HG02973 (cell line): Measurements from ENCODE around the gene SLC2A14.
"Not testable (repeated sequence)": the region's sequence is repeated elsewhere in the genome, so short reads cannot be mapped to it uniquely, and the experiment has no call there.

Experiments used
- ATAC-seq: cut with Tn5 transposase; IDR thresholded peaks from one replicate; pipeline ENCODE4 v1.9.1; 2021; ENCODE audit warnings: moderate library complexity; ENCODE audit not compliant: unreplicated experiment

The SLC2A14 gene

GRCh38 chr12:7835116-7835515 lies 37.6 kb downstream of the SLC2A14 start:
- no peak for ATAC-seq

GRCh38 chr12:7834701-7835100 lies 38.0 kb downstream of the SLC2A14 start:
- ATAC-seq = no peak

GRCh38 chr12:7833831-7834230 lies 38.9 kb downstream of the SLC2A14 start:
- ATAC-seq = no peak

GRCh38 chr12:7833201-7833600 lies 39.5 kb downstream of the SLC2A14 start:
- ATAC-seq = not testable (repeated sequence)

- no peak for ATAC-seq
Measured at GRCh38 chr12:7832059-7832696, 40.5 kb downstream of the SLC2A14 start.

GRCh38 chr12:7829737-7830136 lies 43.0 kb downstream of the SLC2A14 start:
- ATAC-seq = not testable (repeated sequence)

- not testable (repeated sequence) for ATAC-seq
Measured at GRCh38 chr12:7825754-7826153, 47.0 kb downstream of the SLC2A14 start.

GRCh38 chr12:7806863-7807487 lies 65.7 kb downstream of the SLC2A14 start:
- ATAC-seq = no peak

- ATAC-seq = not testable (repeated sequence)
Measured at GRCh38 chr12:7806319-7806718, 66.4 kb downstream of the SLC2A14 start.

- ATAC-seq = no peak
Measured at GRCh38 chr12:7801460-7801859, 71.3 kb downstream of the SLC2A14 start.

GRCh38 chr12:7798750-7799308 lies 73.9 kb downstream of the SLC2A14 start:
- not testable (repeated sequence) for ATAC-seq

- ATAC-seq = no peak
Measured at GRCh38 chr12:7797698-7798398, 74.9 kb downstream of the SLC2A14 start.

GRCh38 chr12:7797269-7797668 lies 75.4 kb downstream of the SLC2A14 start:
- not testable (repeated sequence) for ATAC-seq

- no peak for ATAC-seq
Measured at GRCh38 chr12:7793211-7793610, 79.5 kb downstream of the SLC2A14 start.

GRCh38 chr12:7788884-7789528 lies 83.7 kb downstream of the SLC2A14 start, which contains the start of gene NANOG:
Gene NANOG, plus strand, starts transcription at chr12:7789402. Its CDS starts 213 bp downstream, at chr12:7789615.
- ATAC-seq = not testable (repeated sequence)

GRCh38 chr12:7788294-7788660 lies 84.4 kb downstream of the SLC2A14 start:
- no peak for ATAC-seq

GRCh38 chr12:7787574-7788293 lies 85.0 kb downstream of the SLC2A14 start:
- no peak for ATAC-seq

- no peak for ATAC-seq
Measured at GRCh38 chr12:7784701-7785100, 88.0 kb downstream of the SLC2A14 start.

- not testable (repeated sequence) for ATAC-seq
Measured at GRCh38 chr12:7783433-7783832, 89.3 kb downstream of the SLC2A14 start.

GRCh38 chr12:7782055-7782454 lies 90.7 kb downstream of the SLC2A14 start:
- ATAC-seq = no peak

- ATAC-seq = no peak
Measured at GRCh38 chr12:7781274-7781673, 91.4 kb downstream of the SLC2A14 start.
